HepG2 (cell line): ENCODE measurements around the gene TIRAP. TPM values are rescaled to one million over a fixed set of nuclear protein-coding genes. Genes with fewer than 3 reads are reported as not detected.

Experiments
- AGO2 ChIP-seq: fragments of 200-400 bp; formaldehyde crosslinking; optimal IDR thresholded peaks from 2 replicates; pipeline ENCODE3; 2017; ENCODE audit warnings: mild to moderate bottlenecking, low read depth, low read length, moderate library complexity
- ARNT ChIP-seq: fragments of 450-650 bp; IDR thresholded peaks from 2 replicates; pipeline ENCODE4 v1.6.1; 2017
- BRCA1 ChIP-seq: sonication (generic); formaldehyde crosslinking; IDR thresholded peaks from 2 replicates; pipeline ENCODE4 v1.4.0; 2020; ENCODE audit warnings: missing genetic modification reagents
- DNMT1 ChIP-seq: sonication (generic); formaldehyde crosslinking; IDR thresholded peaks from 2 replicates; pipeline ENCODE4 v1.5.1; 2020; ENCODE audit warnings: mild to moderate bottlenecking, missing genetic modification reagents
- HOXD1 ChIP-seq: sonication (generic); formaldehyde crosslinking; IDR thresholded peaks from 2 replicates; pipeline ENCODE4 v1.5.0; 2020; ENCODE audit warnings: missing genetic modification reagents
- ISX ChIP-seq: sonication (generic); formaldehyde crosslinking; conservative IDR thresholded peaks from 2 replicates; pipeline ENCODE4 v1.5.0; 2020; ENCODE audit warnings: missing genetic modification reagents
- JUN ChIP-seq: sonication (generic); formaldehyde crosslinking; IDR thresholded peaks from 2 replicates; pipeline ENCODE4 v1.4.0; 2020; ENCODE audit warnings: mild to moderate bottlenecking, missing genetic modification reagents
- JUND ChIP-seq: sonication (generic); formaldehyde crosslinking; IDR thresholded peaks from 2 replicates; pipeline ENCODE4 v1.8.0; 2022; ENCODE audit warnings: mild to moderate bottlenecking, missing genetic modification reagents
- MBD4 ChIP-seq: IDR thresholded peaks from 2 replicates; pipeline ENCODE4 v1.6.1; 2012; ENCODE audit warnings: low read length, inconsistent platforms, borderline replicate concordance
- NFE2L2 ChIP-seq: fragments of 150-350 bp; IDR thresholded peaks from 2 replicates; pipeline ENCODE4 v1.6.1; 2014; ENCODE audit warnings: low read length
- NFIB ChIP-seq: sonication (generic); formaldehyde crosslinking; IDR thresholded peaks from 2 replicates; pipeline ENCODE4 v1.9.0; 2021; ENCODE audit warnings: missing genetic modification reagents, mild to moderate bottlenecking, borderline replicate concordance
- NFIC ChIP-seq: IDR thresholded peaks from 2 replicates; pipeline ENCODE4 v1.6.1; 2012; ENCODE audit warnings: mild to moderate bottlenecking, low read length, inconsistent platforms
- NFKBIZ ChIP-seq: IDR thresholded peaks from 2 replicates; pipeline ENCODE4 v1.6.1; 2018; ENCODE audit warnings: missing genetic modification reagents, missing compliant biosample characterization
- PCBP2 ChIP-seq: fragments of 200-400 bp; formaldehyde crosslinking; optimal IDR thresholded peaks from 2 replicates; pipeline ENCODE3; 2018; ENCODE audit warnings: low read length, low read depth; ENCODE audit not compliant: poor library complexity, severe bottlenecking
- RXRA ChIP-seq: sonication (generic); formaldehyde crosslinking; IDR thresholded peaks from 2 replicates; pipeline ENCODE4 v1.5.1; 2020; ENCODE audit warnings: missing genetic modification reagents
- SKI ChIP-seq: fragments of 450-650 bp; IDR thresholded peaks from one replicate; pipeline ENCODE4 v1.6.1; 2018; ENCODE audit warnings: mild to moderate bottlenecking; ENCODE audit not compliant: partially characterized antibody
- SOX13 ChIP-seq, 3 experiments: fragments of 450-650 bp in 1 of 3; sonication (generic) in 1 of 3; formaldehyde crosslinking in 1 of 3; IDR thresholded peaks in 2 of 3; conservative IDR thresholded peaks in 1 of 3; 2 replicates each; pipeline versions ENCODE4 v1.5.0 to v1.6.1; 2016 to 2020; ENCODE audit warnings: antibody characterized with exemption in 1 of 3, mild to moderate bottlenecking in 1 of 3, missing compliant biosample characterization in 1 of 3, missing genetic modification reagents in 1 of 3, moderate library complexity in 1 of 3
- SP1 ChIP-seq, 2 experiments: fragments of 450-650 bp in 1 of 2; sonication (generic) in 1 of 2; formaldehyde crosslinking in 1 of 2; IDR thresholded peaks; 2 replicates each; pipeline versions ENCODE4 v1.4.0 to v1.6.1; 2016 to 2020; ENCODE audit warnings: missing genetic modification reagents in 1 of 2
- TCF7L2 ChIP-seq: IDR thresholded peaks from 2 replicates; pipeline ENCODE4 v1.6.1; 2011; ENCODE audit warnings: mild to moderate bottlenecking, low read depth, low read length, moderate library complexity
- TEAD2 ChIP-seq: sonication (generic); formaldehyde crosslinking; IDR thresholded peaks from 2 replicates; pipeline ENCODE4 v1.9.0; 2021; ENCODE audit warnings: missing genetic modification reagents
- ZNF3 ChIP-seq: IDR thresholded peaks from 2 replicates; pipeline ENCODE4 v1.7.0; 2017; ENCODE audit warnings: inconsistent platforms
- ZNF343 ChIP-seq: sonication (generic); formaldehyde crosslinking; IDR thresholded peaks from 2 replicates; pipeline ENCODE4 v1.4.0; 2020; ENCODE audit warnings: mild to moderate bottlenecking, missing genetic modification reagents
- ZNF644 ChIP-seq: IDR thresholded peaks from 2 replicates; pipeline ENCODE4 v1.6.1; 2016; ENCODE audit warnings: low read depth
- ZNF660 ChIP-seq: sonication (generic); formaldehyde crosslinking; IDR thresholded peaks from 2 replicates; pipeline ENCODE4 v1.5.1; 2020; ENCODE audit warnings: mild to moderate bottlenecking, low read depth, missing genetic modification reagents, borderline replicate concordance
- polyA plus RNA-seq, 8 experiments: library from polyadenylated mRNA; depleted of rRNA in 3 of 8; stranded (reverse) in 7 of 8; unstranded in 1 of 8; fragments of >200 nt; fragmentation: Illumina TruSeq in 4 of 8; extraction: Trizol in 4 of 8; gene quantifications; 2 replicates each; pipeline versions ENCODE4 v1.2.1 to v1.2.3, GENCODE V29; 2011 to 2016; ENCODE audit warnings: low read depth in 4 of 8, missing spikeins in 1 of 8, mixed read lengths in 1 of 8; ENCODE audit not compliant: insufficient read depth in 1 of 8
- total RNA-seq, 5 experiments: library from RNA; depleted of rRNA; stranded (reverse); fragments of >200 nt; fragmentation: Illumina TruSeq; extraction: Trizol; gene quantifications; 2 replicates each; pipeline ENCODE4 v1.2.3, GENCODE V29; 2016; ENCODE audit warnings: low read depth in 1 of 5
- TF ChIP-seq, protein P1 (sequence below): IDR thresholded peaks from 2 replicates; pipeline ENCODE4 v1.6.1; 2018; ENCODE audit warnings: missing genetic modification reagents
- TF ChIP-seq, protein P2 (sequence below): sonication (generic); formaldehyde crosslinking; IDR thresholded peaks from 2 replicates; pipeline ENCODE4 v1.8.0; 2022; ENCODE audit warnings: mild to moderate bottlenecking, missing genetic modification reagents; ENCODE audit not compliant: insufficient replicate concordance
- TF ChIP-seq, protein P3 (sequence below): sonication (generic); formaldehyde crosslinking; conservative IDR thresholded peaks from 2 replicates; pipeline ENCODE4 v1.4.0; 2020; ENCODE audit warnings: missing genetic modification reagents

The TIRAP gene
- total and polyA plus RNA-seq, 2 of the 13 experiments (the other 11 are each of a cell fraction or from before 2014, with no cell fraction given) = 5.4 to 5.7 TPM

DNA sequence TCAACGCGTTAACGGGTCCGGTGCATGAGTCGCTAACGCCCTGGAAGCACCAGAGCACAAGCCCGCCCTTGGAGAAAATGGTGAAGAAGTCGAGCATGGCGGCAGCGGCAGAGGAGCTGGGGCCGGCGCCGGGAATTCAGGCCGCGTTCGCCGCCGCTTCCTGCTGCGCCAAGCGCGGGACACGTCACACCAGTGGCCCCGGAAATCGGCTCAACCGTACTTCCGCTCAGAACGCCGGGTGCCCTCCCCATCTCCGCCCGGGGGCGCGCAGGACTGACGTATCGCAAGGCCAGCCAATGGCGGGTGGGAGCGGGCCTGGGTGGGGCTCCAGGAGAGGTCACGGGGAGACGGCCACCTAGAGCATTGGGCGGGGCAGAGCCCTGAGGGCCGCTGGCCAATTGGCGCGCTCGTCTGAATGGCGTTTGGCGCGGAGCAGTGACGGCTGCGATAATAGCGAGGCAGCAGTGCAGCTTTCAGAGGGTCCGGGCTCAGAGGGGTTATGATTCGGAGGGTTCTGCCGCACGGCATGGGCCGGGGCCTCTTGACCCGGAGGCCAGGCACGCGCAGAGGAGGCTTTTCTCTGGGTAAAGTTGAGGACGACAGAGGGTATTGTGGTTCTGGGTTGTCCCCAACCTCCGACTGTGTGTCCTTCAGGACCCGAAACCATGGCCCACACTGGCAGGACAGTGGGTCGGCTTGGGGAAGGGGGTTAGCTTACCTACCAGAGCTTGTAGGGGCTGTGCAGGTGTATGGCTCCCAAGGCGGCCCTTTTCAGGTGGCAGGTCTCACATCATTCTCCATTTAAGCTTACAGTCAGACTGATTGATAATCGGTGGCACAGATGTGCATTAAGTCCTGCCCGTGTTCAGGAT, 13.9 kb upstream of the TIRAP start, which contains the start of the genes FOXRED1 and SRPRA (continued):
- TF ChIP-seq ZNF644 (CRISPR knock-in tag) (no peak), BRCA1 (peak; percentile 6; the same call in 1 of the 2 replicates), SP1 (IDR thresholded peaks at IDR 0.05) (no peak), SP1 (CRISPR knock-in tag; IDR thresholded peaks at IDR 0.05) (peak; percentile 94), NFE2L2 (no peak), ZNF343 (CRISPR knock-in tag) (peak; percentile 85; the same call in 1 of the 2 replicates), ZNF3 (CRISPR knock-in tag) (no peak), RXRA (CRISPR knock-in tag) (peak; percentile 72), DNMT1 (CRISPR knock-in tag) (no peak), TCF7L2 (no peak), PCBP2 (no peak), JUN (CRISPR knock-in tag) (peak; percentile 69), ZNF660 (CRISPR knock-in tag) (no peak), SOX13 (IDR thresholded peaks at IDR 0.05) (no peak), SOX13 (CRISPR knock-in tag; conservative IDR thresholded peaks at IDR 0.05 in 1 of 2, IDR thresholded peaks at IDR 0.05 in 1 of 2) (peak in 1 of 2 experiments; percentile 18; a peak in 1 of 4 replicates), ARNT (no peak), NFKBIZ (0 out of 2 replicates have a peak, but pooled peaks have one; percentile 44), JUND (CRISPR knock-in tag) (0 out of 2 replicates have a peak, but pooled peaks have one; percentile 6), HOXD1 (CRISPR knock-in tag) (peak; percentile 77), NFIC (peak; percentile 31; the same call in 1 of the 2 replicates), MBD4 (no peak), ISX (CRISPR knock-in tag) (0 out of 2 replicates have a peak, but pooled peaks have one; percentile 30), SKI (no peak), TEAD2 (CRISPR knock-in tag) (no peak), AGO2 (peak; percentile 57), NFIB (CRISPR knock-in tag) (no peak)
- TF ChIP-seq, protein P1, sequence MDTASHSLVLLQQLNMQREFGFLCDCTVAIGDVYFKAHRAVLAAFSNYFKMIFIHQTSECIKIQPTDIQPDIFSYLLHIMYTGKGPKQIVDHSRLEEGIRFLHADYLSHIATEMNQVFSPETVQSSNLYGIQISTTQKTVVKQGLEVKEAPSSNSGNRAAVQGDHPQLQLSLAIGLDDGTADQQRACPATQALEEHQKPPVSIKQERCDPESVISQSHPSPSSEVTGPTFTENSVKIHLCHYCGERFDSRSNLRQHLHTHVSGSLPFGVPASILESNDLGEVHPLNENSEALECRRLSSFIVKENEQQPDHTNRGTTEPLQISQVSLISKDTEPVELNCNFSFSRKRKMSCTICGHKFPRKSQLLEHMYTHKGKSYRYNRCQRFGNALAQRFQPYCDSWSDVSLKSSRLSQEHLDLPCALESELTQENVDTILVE (CRISPR knock-in tag) = 0 out of 2 replicates have a peak, but pooled peaks have one; percentile 67
- TF ChIP-seq, protein P2, sequence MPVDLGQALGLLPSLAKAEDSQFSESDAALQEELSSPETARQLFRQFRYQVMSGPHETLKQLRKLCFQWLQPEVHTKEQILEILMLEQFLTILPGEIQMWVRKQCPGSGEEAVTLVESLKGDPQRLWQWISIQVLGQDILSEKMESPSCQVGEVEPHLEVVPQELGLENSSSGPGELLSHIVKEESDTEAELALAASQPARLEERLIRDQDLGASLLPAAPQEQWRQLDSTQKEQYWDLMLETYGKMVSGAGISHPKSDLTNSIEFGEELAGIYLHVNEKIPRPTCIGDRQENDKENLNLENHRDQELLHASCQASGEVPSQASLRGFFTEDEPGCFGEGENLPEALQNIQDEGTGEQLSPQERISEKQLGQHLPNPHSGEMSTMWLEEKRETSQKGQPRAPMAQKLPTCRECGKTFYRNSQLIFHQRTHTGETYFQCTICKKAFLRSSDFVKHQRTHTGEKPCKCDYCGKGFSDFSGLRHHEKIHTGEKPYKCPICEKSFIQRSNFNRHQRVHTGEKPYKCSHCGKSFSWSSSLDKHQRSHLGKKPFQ = no peak
- TF ChIP-seq, protein P3, sequence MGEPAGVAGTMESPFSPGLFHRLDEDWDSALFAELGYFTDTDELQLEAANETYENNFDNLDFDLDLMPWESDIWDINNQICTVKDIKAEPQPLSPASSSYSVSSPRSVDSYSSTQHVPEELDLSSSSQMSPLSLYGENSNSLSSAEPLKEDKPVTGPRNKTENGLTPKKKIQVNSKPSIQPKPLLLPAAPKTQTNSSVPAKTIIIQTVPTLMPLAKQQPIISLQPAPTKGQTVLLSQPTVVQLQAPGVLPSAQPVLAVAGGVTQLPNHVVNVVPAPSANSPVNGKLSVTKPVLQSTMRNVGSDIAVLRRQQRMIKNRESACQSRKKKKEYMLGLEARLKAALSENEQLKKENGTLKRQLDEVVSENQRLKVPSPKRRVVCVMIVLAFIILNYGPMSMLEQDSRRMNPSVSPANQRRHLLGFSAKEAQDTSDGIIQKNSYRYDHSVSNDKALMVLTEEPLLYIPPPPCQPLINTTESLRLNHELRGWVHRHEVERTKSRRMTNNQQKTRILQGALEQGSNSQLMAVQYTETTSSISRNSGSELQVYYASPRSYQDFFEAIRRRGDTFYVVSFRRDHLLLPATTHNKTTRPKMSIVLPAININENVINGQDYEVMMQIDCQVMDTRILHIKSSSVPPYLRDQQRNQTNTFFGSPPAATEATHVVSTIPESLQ = no peak
